Measurements from ENCODE around the gene ADGRL3.

DNA sequence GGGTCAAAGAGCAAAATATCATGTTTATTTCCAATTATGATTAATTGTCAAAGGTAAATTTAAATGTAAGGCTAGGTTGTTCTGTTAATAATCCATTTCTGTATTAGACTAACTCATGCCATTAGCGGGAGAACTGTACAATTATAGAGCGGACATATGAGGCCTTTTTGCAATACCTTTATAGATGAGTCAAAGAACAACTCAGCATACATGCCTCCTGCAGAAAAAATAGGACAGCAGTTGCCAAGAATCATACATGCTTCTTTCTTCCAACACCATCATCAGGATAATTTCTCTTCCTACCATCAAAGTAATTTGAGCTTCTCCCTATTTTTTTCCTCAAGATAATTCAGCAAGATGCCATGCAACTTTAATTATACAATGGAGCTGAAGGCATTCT is 917.8 kb downstream of the ADGRL3 start:
- TF ChIP-seq, protein P1, sequence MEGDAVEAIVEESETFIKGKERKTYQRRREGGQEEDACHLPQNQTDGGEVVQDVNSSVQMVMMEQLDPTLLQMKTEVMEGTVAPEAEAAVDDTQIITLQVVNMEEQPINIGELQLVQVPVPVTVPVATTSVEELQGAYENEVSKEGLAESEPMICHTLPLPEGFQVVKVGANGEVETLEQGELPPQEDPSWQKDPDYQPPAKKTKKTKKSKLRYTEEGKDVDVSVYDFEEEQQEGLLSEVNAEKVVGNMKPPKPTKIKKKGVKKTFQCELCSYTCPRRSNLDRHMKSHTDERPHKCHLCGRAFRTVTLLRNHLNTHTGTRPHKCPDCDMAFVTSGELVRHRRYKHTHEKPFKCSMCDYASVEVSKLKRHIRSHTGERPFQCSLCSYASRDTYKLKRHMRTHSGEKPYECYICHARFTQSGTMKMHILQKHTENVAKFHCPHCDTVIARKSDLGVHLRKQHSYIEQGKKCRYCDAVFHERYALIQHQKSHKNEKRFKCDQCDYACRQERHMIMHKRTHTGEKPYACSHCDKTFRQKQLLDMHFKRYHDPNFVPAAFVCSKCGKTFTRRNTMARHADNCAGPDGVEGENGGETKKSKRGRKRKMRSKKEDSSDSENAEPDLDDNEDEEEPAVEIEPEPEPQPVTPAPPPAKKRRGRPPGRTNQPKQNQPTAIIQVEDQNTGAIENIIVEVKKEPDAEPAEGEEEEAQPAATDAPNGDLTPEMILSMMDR (conservative IDR thresholded peaks at IDR 0.05; ENCODE audit: low read length) = no peak
- TF ChIP-seq EZH2phosphoT487 (IDR thresholded peaks at IDR 0.05; ENCODE audit: borderline replicate concordance, low read depth, low read length) = no peak

All from OCI-LY7 (cell line).